Subcutaneous abdominal adipose tissue (tissue), 5 donors: Measurements from ENCODE around the gene TOM1L2.
A peak's percentile ranks its signal among the peaks of the same experiment; 100 is the strongest.

Source experiments
- H3K27ac ChIP-seq: one replicate; pipeline ENCODE4 v1.7.0; 2013; ENCODE audit warnings: low read depth, mild to moderate bottlenecking, inconsistent platforms, low read length, moderate library complexity
- H3K27me3 ChIP-seq, 5 donors: one replicate each; pipeline ENCODE4 v1.7.0; 2013; ENCODE audit warnings: low read length in 5 of 5, inconsistent platforms in 1 of 5; ENCODE audit not compliant: control insufficient read depth in 5 of 5, insufficient read depth in 4 of 5
- H3K36me3 ChIP-seq, 5 donors: one replicate each; pipeline ENCODE4 v1.7.0; 2013; ENCODE audit warnings: low read length in 5 of 5; ENCODE audit not compliant: control insufficient read depth in 5 of 5, insufficient read depth in 5 of 5
- H3K4me1 ChIP-seq, 5 donors: one replicate each; pipeline ENCODE4 v1.7.0; 2013; ENCODE audit warnings: low read length in 5 of 5, mild to moderate bottlenecking in 3 of 5, moderate library complexity in 1 of 5; ENCODE audit not compliant: control insufficient read depth in 5 of 5, insufficient read depth in 5 of 5
- H3K4me3 ChIP-seq, 5 donors: one replicate each; pipeline ENCODE4 v1.7.0; 2013; ENCODE audit warnings: low read length in 5 of 5, low read depth in 1 of 5
- H3K9ac ChIP-seq, 5 donors: one replicate each; pipeline ENCODE4 v1.7.0; 2013; ENCODE audit warnings: low read length in 5 of 5, mild to moderate bottlenecking in 4 of 5, moderate library complexity in 3 of 5
- H3K9me3 ChIP-seq, 5 donors: one replicate each; pipeline ENCODE4 v1.7.0; 2013; ENCODE audit warnings: low read length in 5 of 5; ENCODE audit not compliant: control insufficient read depth in 5 of 5
- donor health status: healthy.
- donor health status: healthy.
- donor health status: healthy.
- donor health status: healthy.
- donor health status: healthy.

The TOM1L2 gene

DNA sequence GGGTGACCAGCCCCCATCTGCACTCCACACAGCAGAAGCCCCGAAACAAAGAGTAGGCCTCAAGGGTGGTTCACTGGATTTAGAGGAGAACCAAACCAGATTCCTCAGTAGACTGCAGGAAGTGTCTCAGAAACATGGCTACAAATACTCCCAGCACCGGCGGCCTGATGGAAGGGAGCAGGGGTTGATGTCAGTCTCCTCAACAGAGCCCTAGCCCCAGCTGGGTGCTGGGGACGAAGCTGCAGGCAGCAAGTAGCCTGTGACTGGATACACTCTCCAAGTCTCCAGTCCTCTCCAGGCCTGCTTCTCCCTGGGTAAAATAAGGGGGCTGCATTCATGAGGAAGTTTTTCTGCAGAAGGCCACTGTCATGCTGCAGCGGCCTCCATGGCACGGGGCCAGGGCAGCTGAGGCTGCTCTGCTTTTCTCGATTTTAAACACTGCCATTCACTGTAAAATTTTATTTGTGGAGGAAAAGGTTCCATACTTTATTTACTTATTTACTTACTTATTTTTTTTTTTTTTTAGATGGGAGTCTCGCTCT lies 98.7 kb downstream of the TOM1L2 start:
- H3K27ac ChIP-seq = no peak overlapping the region

DNA sequence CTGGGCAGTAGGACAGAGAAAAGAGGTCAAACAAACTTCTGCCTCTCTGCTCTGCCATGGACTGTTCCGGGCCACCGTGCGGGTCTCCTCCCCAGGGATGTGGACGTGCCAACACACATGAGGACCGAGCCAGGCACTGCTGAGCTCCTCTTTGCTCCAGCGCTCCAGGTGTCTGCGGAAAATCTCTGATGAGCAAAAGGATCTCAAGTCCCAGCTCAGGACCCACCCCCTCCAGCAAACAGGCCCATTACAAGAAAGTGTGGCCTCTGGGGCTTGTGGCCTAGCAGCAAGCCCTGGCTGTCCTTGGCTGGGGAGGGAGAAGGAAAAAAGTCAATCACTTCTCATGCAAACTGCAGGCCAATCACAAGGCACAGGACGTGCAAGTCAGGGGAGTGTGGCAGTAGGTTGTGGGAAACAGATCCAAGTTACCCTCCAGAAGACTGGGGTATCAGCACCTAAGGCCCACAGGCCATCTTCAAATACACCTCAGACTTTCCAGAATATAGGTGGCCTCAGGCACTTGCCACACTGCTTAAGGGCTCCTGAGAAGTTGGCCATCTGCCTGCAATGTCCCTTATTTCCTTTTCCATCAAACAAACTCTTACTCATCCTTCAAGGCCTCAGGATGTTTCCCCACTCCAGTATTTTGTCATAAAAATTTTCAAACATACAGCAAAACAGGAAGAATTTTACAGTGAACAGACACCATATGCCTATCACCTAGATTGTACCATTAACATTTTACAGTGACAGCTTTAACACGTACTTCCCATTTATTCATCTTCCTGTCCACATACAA lies 99.5 kb downstream of the TOM1L2 start:
- Histone ChIP-seq H3K4me3 (no peak overlapping the region), H3K9me3 (no peaks in the 10 kb centered on the region), H3K27me3 (no peaks in the 10 kb centered on the region), H3K4me1 (peaks cover 10 to 36% (median 28%) of the 10 kb centered on the region in 5 donors), H3K9ac (peak overlapping the region in 1 of 5 donors; percentile 1), H3K27ac (no peak overlapping the region), H3K36me3 (peaks cover 0 to 30% (median 6%) of the 10 kb centered on the region in 5 donors)

More for the DNA sequence above, 98.7 kb downstream of the TOM1L2 start:
- no peaks in the 10 kb centered on the region for H3K9me3 ChIP-seq
- H3K27me3 ChIP-seq = no peaks in the 10 kb centered on the region
- H3K4me3 ChIP-seq = no peak overlapping the region
- H3K36me3 ChIP-seq = peaks cover 0 to 30% (median 5%) of the 10 kb centered on the region in 5 donors
- no peak overlapping the region for H3K9ac ChIP-seq
- peaks cover 17 to 36% (median 31%) of the 10 kb centered on the region in 5 donors for H3K4me1 ChIP-seq

DNA sequence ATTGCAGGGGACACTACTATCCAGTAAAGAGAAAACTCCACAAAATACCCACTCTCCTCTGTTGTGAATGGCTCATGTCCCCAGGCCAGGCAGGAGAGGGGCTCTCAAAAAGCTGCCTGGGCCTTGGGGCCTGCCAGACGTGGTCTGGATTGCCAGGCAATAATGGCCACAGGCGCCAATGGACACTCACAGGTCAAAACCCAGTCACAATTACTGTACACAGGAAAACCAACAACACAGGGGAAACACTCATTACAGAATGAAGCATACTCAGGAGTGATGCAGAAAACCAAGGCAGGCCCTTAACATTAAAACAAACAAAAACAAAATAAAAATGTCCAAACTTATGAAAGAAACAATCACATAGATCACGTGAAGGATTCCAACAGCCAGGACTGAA lies 100.3 kb downstream of the TOM1L2 start:
- Histone ChIP-seq H3K4me3 (no peak overlapping the region), H3K36me3 (peaks cover 0 to 35% (median 12%) of the 10 kb centered on the region in 5 donors), H3K4me1 (peaks cover 2 to 30% (median 20%) of the 10 kb centered on the region in 5 donors), H3K9me3 (no peaks in the 10 kb centered on the region), H3K27ac (no peak overlapping the region), H3K9ac (no peak overlapping the region), H3K27me3 (no peaks in the 10 kb centered on the region)

DNA sequence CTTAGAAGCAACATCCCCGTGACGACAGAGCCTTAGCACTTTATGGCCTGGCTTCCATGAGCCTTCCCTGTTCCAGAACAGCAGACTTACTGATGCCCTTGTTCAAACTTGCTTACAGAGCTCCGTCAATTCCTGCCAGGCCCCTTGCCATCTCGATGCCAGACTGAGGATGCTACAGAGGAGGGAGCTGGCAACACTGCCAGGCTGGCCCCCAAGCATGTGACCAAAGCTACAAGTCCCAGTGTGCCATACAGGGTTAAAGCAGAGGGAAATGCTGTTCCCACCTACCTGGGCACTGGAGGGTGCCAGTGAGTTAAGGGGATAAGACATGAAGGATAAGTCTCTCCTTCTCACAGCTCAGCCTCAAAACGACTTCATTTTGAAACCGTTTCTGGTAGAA lies 102.0 kb downstream of the TOM1L2 start:
- Histone ChIP-seq H3K27me3 (no peaks in the 10 kb centered on the region), H3K36me3 (peaks cover 0 to 32% (median 20%) of the 10 kb centered on the region in 5 donors), H3K4me3 (no peak overlapping the region), H3K27ac (no peak overlapping the region), H3K9me3 (no peaks in the 10 kb centered on the region), H3K9ac (no peak overlapping the region), H3K4me1 (peaks cover 0 to 22% (median 10%) of the 10 kb centered on the region in 5 donors)

DNA sequence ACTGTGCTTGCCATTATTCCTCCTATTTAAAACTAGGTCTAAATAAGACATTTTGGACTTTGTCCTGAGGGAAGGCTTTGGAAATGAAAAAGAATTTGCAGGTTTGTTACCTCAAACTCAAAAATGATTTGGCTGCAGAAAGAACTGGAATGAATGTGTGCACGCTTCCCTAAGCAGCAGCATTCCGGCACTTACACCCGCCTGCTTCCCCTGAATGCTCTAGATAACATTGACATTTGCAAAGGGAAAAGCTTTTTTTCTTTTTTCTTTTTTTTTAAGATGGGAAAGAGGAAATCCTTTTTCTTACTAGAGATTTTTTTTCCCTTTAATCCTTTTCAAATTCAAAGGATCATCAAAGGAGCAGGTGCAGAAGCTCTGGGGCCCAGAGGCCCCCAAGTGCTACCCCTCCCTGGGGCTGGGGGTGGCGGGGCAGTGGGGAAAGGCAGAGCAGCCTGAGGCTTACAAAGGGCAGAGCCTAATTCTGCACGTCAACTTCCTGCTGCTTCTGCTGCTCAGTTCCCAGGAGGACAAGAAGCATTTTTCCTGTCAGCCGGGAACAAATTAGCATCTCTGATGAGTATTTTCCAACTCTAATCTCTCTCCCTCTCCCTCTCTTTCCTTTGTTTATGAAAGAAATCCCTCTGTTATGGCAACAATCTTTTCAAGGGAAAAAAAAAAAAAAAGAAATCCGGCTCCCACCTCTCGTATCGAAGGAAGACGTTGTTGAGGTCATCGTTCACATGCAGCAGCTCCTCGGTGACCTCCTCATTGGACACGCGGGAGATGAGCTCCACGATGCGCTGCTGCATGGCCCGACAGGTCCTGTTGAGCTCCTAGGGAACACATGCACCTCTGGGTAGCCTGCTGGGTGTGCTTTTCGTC lies 103.3 kb downstream of the TOM1L2 start:
- no peak overlapping the region for H3K4me3 ChIP-seq
- peaks cover 0 to 22% (median 10%) of the 10 kb centered on the region in 5 donors for H3K4me1 ChIP-seq
- H3K27ac ChIP-seq = no peak overlapping the region
- no peaks in the 10 kb centered on the region for H3K9me3 ChIP-seq
- H3K9ac ChIP-seq = no peak overlapping the region
- peaks cover 0 to 32% (median 20%) of the 10 kb centered on the region in 5 donors for H3K36me3 ChIP-seq
- H3K27me3 ChIP-seq = no peaks in the 10 kb centered on the region

DNA sequence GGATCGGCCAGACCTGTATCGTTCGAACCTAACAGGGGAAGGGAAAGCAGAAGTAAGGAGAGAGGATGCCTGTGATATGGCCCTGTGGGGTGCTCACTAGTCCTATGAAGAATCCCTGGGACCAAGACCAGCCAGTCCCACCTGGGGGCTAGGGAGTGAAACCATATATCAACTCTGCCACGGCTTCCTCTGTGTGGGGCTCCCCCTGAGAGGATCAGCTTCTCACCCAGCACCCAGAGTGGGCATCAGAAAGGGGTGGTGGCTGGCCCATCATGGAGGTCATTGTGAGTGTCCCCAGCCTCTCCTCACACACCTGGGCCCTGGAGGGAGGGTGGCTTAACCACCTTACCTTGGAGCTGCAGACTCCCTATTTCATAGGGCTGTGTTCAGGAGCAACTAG lies 105.3 kb downstream of the TOM1L2 start:
- Histone ChIP-seq H3K9ac (no peak overlapping the region), H3K27me3 (no peaks in the 10 kb centered on the region), H3K9me3 (no peaks in the 10 kb centered on the region), H3K4me3 (no peak overlapping the region), H3K4me1 (peaks cover 0 to 22% (median 7%) of the 10 kb centered on the region in 5 donors), H3K36me3 (peaks cover 0 to 50% (median 27%) of the 10 kb centered on the region in 5 donors), H3K27ac (no peak overlapping the region)

DNA sequence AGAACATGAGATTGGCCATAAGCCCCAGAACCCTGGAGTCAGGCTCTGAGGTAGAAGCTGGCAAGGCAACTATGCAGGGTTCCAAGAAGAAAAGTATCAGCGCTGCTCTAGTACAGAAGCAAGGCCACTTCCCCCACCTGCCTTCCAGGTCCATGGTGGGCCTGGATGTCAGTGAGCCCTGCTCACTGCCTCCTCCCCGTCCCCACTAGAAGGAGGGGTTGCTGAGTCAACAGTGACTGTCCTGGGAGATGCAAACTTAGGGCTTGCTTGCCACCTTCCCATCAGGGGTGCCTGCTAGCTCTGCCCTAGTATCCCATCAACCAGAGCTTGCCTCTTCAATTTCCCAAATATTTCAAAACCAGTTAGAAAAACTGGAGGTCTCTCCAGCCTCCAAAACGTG lies 105.8 kb downstream of the TOM1L2 start:
- no peak overlapping the region for H3K27ac ChIP-seq

DNA sequence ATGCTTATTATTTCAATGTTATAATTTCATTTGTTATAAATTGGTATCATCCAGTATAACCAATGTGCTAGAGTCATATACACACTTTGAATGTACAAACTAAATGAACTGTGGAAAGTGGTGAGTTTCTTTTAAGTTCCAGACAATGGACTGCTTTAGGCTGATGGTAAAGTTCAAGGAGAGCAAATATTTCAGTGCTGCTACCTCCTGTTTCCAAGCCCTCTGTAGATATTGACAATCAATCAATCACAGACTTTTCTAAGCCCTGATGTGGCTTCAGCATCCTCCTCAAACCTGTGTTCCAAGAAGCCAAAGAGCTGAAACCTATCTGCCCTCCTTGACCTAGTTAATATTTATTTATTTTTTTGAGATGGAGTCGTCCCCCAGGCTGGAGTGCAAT lies 107.2 kb downstream of the TOM1L2 start:
- no peak overlapping the region for H3K4me3 ChIP-seq
- no peaks in the 10 kb centered on the region for H3K9me3 ChIP-seq
- H3K27me3 ChIP-seq = no peaks in the 10 kb centered on the region
- H3K36me3 ChIP-seq = peaks cover 0 to 60% (median 33%) of the 10 kb centered on the region in 5 donors
- H3K27ac ChIP-seq = no peak overlapping the region
- H3K4me1 ChIP-seq = peaks cover 0 to 26% (median 8%) of the 10 kb centered on the region in 5 donors
- no peak overlapping the region for H3K9ac ChIP-seq

More for the DNA sequence above, 105.8 kb downstream of the TOM1L2 start:
- no peak overlapping the region for H3K4me3 ChIP-seq
- H3K9ac ChIP-seq = no peak overlapping the region
- peaks cover 0 to 22% (median 7%) of the 10 kb centered on the region in 5 donors for H3K4me1 ChIP-seq
- no peaks in the 10 kb centered on the region for H3K27me3 ChIP-seq
- peaks cover 0 to 54% (median 27%) of the 10 kb centered on the region in 5 donors for H3K36me3 ChIP-seq
- H3K9me3 ChIP-seq = no peaks in the 10 kb centered on the region

DNA sequence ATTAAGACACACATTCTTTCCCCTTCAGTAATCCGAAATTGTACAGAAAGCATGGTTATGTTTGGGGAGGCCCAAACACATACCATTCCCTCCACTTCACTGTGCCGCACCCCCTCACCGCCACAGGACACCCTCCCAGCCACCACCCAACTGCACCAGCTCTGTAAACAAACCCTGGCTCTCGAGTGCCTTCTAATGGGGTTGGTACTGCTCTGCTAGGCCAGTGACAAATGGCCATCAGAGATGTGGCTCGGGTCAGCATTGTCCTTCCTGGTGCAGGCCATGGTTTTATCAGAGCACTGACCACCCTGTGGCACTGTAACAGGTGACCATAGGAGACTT lies 111.5 kb downstream of the TOM1L2 start:
- Histone ChIP-seq H3K27ac (no peak overlapping the region), H3K4me1 (peaks cover 2 to 21% (median 13%) of the 10 kb centered on the region in 5 donors), H3K27me3 (no peaks in the 10 kb centered on the region), H3K9ac (no peak overlapping the region), H3K36me3 (peaks cover 0 to 36% (median 16%) of the 10 kb centered on the region in 5 donors), H3K4me3 (no peak overlapping the region), H3K9me3 (no peaks in the 10 kb centered on the region)
